GM18868 (cell line): ENCODE data around the gene SAG.
"Not testable (repeated sequence)": the region's sequence is repeated elsewhere in the genome, so short reads cannot be mapped to it uniquely, and the experiment has no call there.

Experiments
- ATAC-seq: cut with Tn5 transposase; IDR thresholded peaks from one replicate; pipeline ENCODE4 v1.9.1; 2021; ENCODE audit warnings: mild to moderate bottlenecking, moderate library complexity; ENCODE audit not compliant: unreplicated experiment

The SAG gene

DNA sequence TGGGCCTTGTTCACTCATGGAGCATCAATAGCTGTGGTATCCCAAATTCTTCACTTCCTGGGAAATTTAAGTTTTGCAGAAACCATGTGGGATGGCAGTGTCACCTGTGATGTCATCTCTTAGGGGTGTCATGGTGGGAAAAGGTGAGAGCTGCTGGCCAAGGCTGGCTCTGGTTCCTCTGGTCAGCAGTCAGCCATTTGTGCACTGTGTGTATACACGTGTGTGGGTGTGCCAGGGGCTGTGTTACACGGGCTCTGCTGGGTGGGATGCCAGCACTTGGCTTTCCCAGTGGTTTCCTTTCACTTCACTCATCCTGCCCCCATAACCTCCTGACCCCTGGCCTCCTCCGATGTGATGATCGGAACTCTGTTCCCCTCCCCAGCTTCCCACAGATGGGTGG lies 21.3 kb downstream of the SAG start:
- no peak for ATAC-seq

DNA sequence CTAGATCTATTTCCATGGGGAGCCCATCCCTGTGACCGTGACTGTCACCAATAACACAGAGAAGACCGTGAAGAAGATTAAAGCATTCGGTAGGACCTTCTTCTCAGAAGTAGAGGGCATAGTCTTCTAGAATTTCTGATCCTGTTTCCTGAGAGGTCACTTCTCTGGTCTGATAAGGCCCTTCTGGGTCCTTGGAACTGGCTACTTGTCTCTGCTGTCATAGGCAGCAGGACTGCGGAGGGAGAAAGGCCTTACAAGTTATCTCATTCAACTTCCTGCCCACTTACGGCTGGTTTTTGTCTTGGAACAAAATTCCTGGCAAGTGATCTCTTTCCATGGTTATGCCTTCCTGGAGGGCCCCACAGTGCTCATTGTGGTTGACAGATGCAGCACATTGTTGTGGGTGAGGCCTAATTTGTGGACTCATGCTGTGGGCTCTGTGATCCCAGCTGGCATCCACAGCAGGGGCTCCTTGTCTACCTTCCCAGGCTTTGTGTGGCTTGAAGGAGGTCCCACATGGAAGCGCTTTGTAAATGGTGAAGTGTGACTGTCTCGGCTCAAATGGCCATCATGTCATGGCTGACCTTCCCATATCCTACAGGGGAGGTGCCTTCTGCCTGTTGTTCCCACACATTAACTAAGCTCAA lies 22.0 kb downstream of the SAG start:
- ATAC-seq: no peak

GRCh38 chr2:233331536-233331935 lies 23.9 kb downstream of the SAG start:
- peak; percentile 88 for ATAC-seq

GRCh38 chr2:233332125-233332524 lies 24.5 kb downstream of the SAG start:
- no peak for ATAC-seq

DNA sequence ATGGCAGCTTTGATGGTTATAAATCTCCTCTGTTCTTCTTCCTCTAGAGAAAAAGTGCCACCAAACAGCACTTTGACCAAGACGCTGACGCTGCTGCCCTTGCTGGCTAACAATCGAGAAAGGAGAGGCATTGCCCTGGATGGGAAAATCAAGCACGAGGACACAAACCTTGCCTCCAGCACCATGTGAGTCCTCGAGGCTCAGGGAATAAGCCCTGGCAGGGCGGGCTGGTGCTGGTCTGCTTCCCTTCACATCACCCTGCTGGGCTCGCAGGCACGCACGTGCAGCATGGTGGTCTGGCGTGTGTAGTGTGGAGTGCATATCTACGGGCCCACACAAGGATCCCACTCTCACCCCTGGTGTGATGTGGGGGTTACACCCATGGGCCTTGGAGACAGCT lies 27.3 kb downstream of the SAG start:
- no peak for ATAC-seq

GRCh38 chr2:233336091-233336490 lies 28.5 kb downstream of the SAG start:
- ATAC-seq: not testable (repeated sequence)

- ATAC-seq: no peak
These were observed 28.9 kb downstream of the SAG start for GRCh38 chr2:233336541-233336940.

GRCh38 chr2:233338046-233338445 lies 30.4 kb downstream of the SAG start:
- no peak for ATAC-seq

DNA sequence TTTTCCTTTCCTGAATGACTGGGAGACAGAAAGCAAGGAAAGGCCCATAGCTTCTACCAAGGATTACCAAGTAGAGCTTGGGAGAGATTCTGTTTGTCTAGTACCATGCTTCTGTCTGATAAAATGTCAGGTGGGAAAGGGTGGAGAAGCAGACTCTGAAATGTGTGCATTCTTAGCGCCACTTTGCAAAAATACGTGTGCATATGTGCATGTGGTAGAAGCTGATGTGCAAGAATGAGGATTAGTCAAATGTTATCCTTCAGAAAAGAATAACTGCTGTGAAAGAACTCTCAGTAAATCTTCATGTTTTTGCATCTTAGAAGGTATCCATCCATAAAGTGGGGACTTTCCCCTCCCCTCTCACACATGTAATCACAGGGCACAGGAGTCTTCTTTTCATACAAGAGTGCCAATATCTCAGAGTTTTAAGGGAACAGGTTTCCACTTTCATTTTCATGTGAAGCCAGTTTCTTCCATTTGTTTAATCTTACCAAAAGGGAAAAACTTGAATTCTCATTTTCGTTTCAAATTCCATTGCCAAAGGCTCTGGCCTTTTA lies 31.3 kb downstream of the SAG start:
- no peak for ATAC-seq

- no peak for ATAC-seq
These were observed 31.8 kb downstream of the SAG start for GRCh38 chr2:233339427-233339826.

GRCh38 chr2:233341296-233341695 lies 33.7 kb downstream of the SAG start:
- no peak for ATAC-seq

GRCh38 chr2:233342301-233342700 lies 34.7 kb downstream of the SAG start:
- no peak for ATAC-seq

- ATAC-seq: no peak
These were observed 35.6 kb downstream of the SAG start for GRCh38 chr2:233343171-233343705.

DNA sequence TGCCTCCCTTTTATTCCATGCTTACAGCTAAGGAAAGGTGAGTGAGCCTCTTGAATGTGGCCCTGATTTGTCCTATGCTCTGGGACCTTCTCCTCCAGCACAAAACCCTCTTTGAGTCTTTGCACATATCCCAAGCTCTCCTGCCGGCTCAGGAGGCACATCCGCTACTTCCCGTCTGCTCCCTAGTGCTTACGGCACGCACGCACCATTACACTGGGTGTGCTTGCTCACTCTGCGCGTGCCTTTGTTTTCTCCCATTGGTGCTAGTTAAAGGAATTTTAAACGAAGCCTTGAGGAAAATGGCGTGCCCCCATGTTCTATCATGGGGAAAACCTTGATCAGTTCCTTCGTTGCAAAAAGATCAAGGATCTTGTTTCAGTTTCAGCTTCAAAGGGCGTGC lies 38.8 kb downstream of the SAG start:
- no peak for ATAC-seq

DNA sequence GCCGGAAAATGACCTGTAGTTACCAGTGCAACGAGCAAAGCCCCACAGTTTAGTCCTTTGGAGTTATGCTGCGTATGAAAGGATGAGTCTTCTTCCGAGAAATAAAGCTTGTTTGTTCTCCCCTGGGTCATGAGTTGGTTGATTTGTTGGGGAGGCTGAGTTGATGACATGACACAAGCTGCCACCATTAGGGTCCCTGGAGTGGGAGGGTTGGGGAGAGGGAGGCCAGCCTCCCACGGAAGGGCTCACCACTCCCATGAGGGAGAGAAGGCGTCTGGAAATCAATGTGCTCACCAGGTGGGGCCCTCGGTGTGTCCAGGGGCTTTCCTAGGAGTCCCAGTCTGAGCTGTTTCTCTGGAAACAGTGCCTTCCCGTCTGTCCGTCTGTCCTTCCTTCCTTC lies 39.3 kb downstream of the SAG start:
- no peak for ATAC-seq

- peak; percentile 36 for ATAC-seq
These were observed 41.7 kb downstream of the SAG start for GRCh38 chr2:233349005-233349998.

DNA sequence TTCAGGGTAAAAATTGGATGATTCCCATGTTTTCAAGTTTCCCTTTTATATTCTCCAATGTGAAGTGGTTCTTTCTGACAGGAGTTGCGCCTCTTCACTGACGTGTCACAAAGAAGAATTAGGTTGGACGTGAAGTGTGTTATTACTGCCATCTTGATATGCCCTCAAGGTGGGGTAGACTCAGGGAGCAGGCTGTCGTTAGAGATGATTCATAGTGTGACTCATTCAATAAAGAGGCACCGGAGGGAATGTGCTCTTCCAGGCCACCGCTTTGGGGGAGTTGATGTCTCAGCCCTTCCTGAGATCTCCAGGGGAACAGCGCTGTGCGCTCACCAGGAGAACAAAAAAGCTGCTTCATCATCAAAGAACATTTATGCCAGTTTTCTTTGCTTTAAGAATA lies 43.1 kb downstream of the SAG start:
- ATAC-seq: no peak

DNA sequence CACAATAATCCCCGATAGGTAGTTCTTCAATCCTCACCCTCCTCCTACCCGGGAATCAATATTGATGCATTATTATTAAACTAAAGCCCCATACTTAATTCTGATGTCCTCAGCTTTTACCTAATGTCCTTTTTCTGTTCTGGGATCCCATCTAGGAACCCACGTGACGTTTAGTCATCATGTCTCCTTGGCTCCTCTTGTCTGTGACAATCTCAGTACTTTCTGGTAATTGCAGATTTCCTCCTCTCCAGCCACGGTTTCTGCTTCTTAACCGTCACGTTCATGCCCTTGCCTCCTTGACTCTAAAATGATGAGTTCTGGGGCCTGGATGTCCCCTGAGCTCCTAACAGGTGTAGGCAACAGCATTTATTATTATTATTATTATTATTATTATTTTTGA lies 43.8 kb downstream of the SAG start:
- ATAC-seq: no peak

- ATAC-seq: no peak
These were observed 44.7 kb downstream of the SAG start for GRCh38 chr2:233352141-233352842.

DNA sequence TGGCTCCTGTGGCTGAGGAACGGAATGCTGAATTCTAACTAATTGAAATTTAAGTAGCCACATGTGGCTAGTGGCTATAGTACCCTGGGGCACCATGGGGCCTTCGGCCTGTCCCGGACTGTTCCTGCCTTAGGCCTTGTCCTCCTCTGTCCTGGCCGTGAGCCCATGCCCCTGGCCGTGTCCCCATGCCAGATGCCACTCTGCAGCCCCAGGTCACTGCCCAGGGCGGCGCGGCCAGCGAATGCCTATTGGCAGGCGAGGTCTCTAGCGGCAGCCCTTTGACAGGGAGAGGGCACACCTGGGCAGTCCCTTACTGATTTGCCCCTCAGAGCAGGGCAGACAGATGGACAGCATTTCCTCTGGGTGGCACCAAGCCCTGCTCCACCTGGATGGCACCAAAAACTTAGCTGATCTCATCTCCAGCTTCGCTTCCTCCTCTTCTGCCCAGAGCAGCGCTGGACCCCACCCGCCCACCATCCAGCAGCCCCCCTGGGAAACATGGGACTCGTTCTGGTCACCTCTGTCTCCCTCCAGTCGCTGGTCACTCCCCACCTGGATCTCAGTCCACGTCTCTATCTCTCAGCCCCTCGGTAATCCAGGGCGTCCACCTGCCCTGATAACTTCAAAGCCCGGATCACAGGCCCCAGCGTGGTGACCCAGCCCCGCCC lies 45.6 kb downstream of the SAG start:
- ATAC-seq: no peak
